ES-I3 (cell line): ENCODE measurements around the gene TMEM116.
"Not testable (repeated sequence)": the region's sequence is repeated elsewhere in the genome, so short reads cannot be mapped to it uniquely, and the experiment has no call there.

Experiments
- H3K36me3 ChIP-seq: 2 replicates; pipeline ENCODE4 v1.6.1; 2013; ENCODE audit warnings: mild to moderate bottlenecking, low read length, control low read depth, moderate library complexity; ENCODE audit not compliant: insufficient read depth
- H3K4me1 ChIP-seq: 2 replicates; pipeline ENCODE4 v1.6.1; 2013; ENCODE audit warnings: mild to moderate bottlenecking, control low read depth, low read length; ENCODE audit not compliant: insufficient read depth
- H3K9ac ChIP-seq: 2 replicates; pipeline ENCODE4 v1.6.1; 2013; ENCODE audit warnings: low read depth, mild to moderate bottlenecking, low read length, moderate library complexity
- H3K9me3 ChIP-seq: 2 replicates; pipeline ENCODE4 v1.6.1; 2013; ENCODE audit warnings: mild to moderate bottlenecking, low read length, moderate library complexity; ENCODE audit not compliant: control insufficient read depth, insufficient read depth

Gene TMEM116

DNA sequence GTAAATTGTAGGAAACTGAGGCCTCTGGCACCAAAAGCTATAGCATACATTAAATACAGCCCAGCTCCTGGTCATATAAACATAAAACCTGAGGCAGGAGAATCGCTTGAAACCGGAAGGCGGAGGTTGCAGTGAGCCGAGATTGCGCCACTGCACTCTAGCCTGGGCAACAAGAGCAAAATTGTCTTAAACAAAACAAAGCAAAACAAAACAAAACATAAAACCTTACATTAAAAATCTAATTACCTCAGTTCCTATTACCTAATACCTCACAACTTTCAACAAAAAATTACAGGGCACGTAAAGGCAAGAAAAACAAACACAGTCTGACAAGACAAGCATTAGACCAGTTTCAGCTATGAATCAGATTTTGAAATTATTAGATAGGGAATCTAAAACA lies 36.7 kb downstream of the TMEM116 start:
- H3K9ac ChIP-seq: no peak overlapping the region
- no peaks in the 10 kb centered on the region for H3K4me1 ChIP-seq
- H3K36me3 ChIP-seq: no peaks in the 10 kb centered on the region; the same call in 1 of the 2 replicates
- H3K9me3 ChIP-seq: no peaks in the 10 kb centered on the region

DNA sequence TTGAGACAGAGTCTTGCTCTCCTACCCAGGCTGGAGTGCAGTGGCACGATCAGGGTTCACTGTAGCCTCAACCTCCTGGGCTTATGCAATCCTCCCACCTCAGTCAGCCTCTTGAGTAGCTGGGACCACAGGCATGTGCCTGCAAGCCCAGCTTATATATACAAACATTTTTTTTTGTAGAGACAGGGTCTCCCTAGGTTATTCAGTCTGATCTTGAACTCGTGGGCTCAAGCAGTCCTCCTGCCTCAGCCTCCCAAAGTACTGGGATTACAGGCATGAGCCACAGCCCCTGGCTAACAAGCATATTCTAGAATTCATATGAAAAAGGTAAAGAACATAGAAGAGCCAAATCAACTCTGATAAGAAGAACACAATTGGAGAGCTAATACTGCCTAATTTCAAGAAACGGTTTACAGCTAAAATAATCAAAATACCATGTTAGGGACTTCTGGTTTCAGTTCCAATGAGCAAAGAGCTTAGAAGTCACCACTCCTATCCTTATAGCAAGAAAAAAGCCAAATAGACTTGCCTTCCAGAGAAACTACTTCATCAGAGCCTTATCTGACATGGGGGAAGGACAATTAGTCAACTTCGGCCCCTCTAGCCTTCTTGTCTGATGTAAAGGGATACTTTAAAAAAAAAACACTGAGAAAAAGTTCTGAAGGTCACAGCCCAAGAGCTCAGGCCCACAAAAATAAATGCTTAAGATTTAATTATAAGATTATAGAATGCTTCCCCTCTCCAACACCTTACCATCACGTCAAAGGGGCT lies 37.6 kb downstream of the TMEM116 start:
- H3K9ac ChIP-seq: no peak overlapping the region
- H3K4me1 ChIP-seq: no peaks in the 10 kb centered on the region
- no peaks in the 10 kb centered on the region for H3K9me3 ChIP-seq
- no peaks in the 10 kb centered on the region; the same call in 1 of the 2 replicates for H3K36me3 ChIP-seq

DNA sequence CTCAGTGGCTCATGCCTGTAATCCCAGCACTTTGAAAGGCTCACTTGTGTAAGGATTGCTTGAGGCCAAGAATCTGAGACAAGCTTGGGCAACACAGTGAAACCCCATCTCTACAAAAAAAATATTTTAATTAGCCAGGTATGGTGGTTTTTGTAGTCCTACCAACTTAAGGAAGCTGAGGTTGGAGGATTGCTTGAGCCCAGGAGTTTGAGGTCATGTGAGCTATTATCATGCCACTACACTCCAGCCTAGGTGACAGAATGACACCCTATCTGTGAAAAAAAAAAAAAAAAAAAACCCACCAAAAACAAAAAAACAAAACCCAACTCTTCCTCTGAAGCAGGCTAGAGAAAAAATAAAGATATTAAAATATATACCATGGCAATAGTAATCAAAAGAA lies 41.2 kb downstream of the TMEM116 start:
- no peaks in the 10 kb centered on the region; the same call in 1 of the 2 replicates for H3K36me3 ChIP-seq
- no peaks in the 10 kb centered on the region for H3K4me1 ChIP-seq
- no peaks in the 10 kb centered on the region for H3K9me3 ChIP-seq

DNA sequence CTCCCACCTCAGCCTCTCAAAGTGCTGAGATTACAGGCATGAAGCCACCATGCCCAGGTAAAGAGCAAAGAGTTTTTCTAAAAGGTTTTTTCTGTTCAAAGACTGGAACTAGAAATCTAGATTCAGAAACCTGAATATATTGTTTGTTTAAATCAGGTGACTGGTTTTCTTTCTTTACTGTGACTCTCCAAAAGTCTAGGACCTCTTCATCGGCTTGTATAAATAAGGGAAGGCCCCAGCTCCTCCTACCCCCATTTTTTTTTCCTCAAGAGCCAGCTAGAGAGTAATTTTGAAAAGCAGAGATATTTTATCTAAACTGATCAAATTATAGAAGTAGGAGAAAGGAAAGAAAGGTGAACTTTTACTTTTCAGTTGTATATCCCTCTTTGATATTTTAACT lies 48.0 kb downstream of the TMEM116 start:
- H3K4me1 ChIP-seq: no peaks in the 10 kb centered on the region
- no peaks in the 10 kb centered on the region for H3K9me3 ChIP-seq
- H3K36me3 ChIP-seq: no peaks in the 10 kb centered on the region
- no peak overlapping the region for H3K9ac ChIP-seq

More for the DNA sequence above, 41.2 kb downstream of the TMEM116 start:
- no peak overlapping the region for H3K9ac ChIP-seq

DNA sequence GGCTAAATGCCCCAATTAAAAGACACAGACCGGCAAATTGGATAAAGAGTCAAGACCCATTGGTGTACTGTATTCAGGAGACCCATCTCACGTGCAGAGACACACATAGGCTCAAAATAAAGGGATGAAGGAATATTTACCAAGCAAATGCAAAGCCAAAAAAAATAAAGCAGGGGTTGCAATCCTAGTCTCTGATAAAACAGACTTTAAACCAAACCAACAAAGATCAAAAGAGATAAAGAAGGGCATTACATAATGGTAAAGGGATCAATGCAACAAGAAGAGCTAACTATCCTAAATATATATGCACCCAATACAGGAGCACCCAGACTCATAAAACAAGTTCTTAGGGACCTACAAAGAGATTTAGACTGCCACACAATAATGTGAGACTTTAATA lies 53.4 kb downstream of the TMEM116 start:
- H3K9ac ChIP-seq, H3K4me1 ChIP-seq, H3K36me3 ChIP-seq, H3K9me3 ChIP-seq: not testable (repeated sequence)

DNA sequence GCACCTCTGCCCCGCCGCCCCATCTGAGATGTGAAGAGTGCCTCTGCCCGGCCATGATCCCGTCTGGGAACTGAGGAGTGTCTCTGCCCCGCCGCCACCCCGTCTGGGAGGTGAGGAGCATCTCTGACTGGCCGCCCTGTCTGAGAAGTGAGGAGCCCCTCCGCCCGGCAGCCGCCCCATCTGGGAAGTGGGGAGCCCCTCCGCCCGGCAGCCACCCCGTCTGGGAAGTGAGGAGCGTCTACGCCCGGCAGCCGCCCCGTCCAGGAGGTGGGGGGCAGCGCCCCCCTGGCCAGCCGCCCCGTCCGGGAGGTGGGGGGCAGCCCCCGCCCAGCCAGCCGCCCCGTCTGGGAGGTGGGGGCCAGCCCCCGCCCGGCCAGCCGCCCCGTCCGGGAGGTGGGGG lies 55.7 kb downstream of the TMEM116 start:
- not testable (repeated sequence) for H3K9me3 ChIP-seq, H3K9ac ChIP-seq, H3K4me1 ChIP-seq, H3K36me3 ChIP-seq

DNA sequence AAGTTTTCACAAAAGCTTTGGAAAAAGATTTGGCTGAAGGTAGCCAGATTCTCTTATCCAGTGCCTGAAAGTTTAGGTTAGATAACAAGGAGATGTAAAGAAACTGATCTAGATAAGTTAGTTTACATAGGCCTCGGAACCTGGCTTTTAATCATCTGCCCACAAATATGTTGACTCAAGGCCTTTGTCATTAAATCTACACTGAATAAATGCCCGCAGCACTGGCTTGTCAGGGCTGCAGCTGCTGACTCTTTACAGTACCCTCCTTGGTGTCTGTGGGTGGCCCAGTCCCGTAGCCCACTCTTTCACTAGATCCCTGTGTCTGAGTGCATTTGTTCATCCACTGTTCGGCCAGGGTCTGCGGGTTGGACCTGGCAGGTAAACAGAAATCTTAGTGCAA lies 58.0 kb downstream of the TMEM116 start:
- peaks cover 6% of the 10 kb centered on the region; the same call in 1 of the 2 replicates for H3K9me3 ChIP-seq
- H3K9ac ChIP-seq: no peak overlapping the region
- H3K4me1 ChIP-seq: no peaks in the 10 kb centered on the region
- peaks cover 4% of the 10 kb centered on the region; the same call in 1 of the 2 replicates for H3K36me3 ChIP-seq

DNA sequence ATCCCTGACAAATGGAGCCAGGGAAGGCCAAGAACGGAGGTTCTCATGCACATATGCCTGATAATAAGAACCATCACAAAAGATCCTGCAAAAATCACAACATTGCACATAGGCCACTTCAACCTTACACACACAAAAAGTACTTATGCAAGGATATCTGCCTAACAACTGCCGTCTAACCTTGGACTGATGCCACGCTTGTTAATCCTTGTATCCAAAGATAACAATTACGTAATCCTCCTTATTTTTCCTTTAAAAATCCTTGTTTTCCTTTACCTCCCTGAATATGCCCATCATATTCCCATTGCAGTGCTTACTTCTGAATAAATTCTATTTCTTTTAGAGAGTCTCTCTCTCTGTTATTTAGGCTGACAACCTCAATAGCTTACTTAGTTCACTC lies 59.5 kb downstream of the TMEM116 start:
- Histone ChIP-seq H3K36me3 (peaks cover 4% of the 10 kb centered on the region; the same call in 1 of the 2 replicates), H3K9ac (no peak overlapping the region), H3K9me3 (peaks cover 6% of the 10 kb centered on the region; the same call in 1 of the 2 replicates), H3K4me1 (no peaks in the 10 kb centered on the region)

DNA sequence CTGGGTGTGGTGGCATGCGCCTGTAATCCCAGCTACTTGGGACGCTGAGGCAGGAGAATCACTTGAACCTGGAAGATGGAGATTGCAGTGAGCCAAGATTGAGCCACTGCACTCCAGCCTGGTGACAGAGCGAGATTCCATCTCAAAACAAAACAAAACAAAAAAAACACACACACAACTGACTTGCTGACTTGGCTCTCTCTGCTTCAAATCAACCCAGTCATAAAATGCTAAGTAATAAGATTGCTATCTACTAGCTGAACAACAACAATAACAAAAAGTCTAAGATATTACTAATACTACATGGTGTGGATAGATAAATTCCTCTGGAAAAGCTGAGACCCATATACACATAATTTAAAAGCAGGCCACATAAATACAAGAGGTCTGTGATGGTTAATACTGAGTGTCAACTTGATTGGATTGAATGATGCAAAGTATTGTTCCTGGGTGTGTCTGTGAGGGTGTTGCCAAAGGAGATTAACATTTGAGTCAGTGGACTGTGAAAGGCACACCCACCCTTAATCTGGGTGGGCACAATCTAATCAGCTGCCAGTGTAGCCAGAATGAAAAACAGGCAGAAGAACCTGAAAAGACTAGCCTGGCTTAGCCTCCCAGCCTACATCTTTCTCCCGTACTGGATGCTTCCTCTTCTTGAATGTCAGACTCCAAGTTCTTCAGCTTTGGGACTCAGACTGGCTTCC lies 60.7 kb downstream of the TMEM116 start:
- not testable (repeated sequence) for H3K4me1 ChIP-seq, H3K9ac ChIP-seq, H3K36me3 ChIP-seq, H3K9me3 ChIP-seq

DNA sequence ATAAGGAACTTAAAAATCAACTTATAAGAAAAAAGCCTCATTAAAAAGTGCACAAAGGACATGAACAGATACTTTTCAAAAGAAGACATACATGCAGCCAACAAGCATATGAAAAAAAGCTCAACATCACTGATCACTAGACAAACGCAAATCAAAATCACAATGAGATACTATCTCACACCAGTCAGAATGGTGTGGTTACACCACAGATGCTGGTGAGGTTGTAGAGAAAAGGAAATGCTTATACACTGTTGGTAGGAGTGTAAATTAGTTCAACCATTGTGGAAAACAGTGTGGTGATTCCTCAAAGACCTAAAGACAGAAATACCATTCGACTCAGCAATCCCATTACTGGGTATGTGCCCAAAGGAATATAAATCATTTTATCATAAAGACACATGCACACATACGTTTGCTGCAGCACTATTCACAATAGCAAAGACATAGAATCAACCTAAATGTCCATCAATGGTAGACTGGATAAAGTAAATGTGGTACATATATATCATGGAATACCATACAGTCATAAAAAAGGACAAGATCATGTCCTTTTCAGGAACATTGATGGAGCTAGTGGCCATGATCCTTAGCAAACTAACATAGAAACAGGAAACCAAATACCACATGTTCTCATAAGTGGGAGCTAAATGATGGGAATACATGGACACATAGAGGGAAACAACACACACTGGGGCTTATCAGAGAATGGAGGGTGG lies 61.8 kb downstream of the TMEM116 start:
- H3K9me3 ChIP-seq, H3K9ac ChIP-seq, H3K36me3 ChIP-seq, H3K4me1 ChIP-seq: not testable (repeated sequence)

DNA sequence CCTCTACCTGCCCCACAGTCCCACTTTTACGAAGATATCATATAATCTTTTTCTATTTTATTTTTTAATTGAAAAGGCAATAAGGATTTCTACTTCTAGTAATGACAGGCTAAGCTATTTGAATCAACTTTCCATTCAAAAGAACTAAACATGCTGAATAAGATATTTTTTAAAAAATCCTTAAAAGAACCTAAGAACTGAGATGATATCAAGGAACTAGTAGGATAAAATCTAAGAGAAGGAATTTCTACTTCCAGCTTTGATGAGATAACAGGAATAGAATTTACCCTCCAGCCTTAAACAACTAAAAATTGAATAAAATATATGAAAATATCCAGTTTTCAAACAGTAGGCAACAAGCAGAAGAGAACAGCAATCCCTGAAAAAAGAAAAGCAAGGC lies 69.0 kb downstream of the TMEM116 start:
- Histone ChIP-seq H3K9ac (no peak overlapping the region), H3K36me3 (no peaks in the 10 kb centered on the region), H3K4me1 (peaks cover 5% of the 10 kb centered on the region; the same call in 1 of the 2 replicates), H3K9me3 (no peaks in the 10 kb centered on the region)

DNA sequence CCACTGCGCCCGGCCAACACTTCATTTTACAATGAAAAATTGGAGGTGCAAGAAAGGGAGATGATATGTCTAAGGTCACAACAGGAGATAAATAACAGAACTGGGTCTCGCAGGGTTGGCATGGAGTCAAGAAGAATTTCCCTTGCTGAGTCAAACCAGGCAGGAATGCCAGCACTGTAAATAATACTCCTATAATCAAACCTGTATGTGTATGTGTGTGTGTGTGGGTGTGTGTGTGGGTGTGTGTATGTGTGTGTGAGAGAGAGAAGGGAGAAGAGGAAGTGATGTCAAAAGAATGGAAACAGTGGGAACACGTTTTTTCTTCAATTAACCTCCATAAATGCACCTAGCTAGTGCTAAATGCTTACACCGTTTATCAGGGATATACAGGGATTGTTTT lies 70.4 kb downstream of the TMEM116 start:
- H3K36me3 ChIP-seq: no peaks in the 10 kb centered on the region
- H3K9me3 ChIP-seq: no peaks in the 10 kb centered on the region
- no peak overlapping the region for H3K9ac ChIP-seq
- H3K4me1 ChIP-seq: no peaks in the 10 kb centered on the region

DNA sequence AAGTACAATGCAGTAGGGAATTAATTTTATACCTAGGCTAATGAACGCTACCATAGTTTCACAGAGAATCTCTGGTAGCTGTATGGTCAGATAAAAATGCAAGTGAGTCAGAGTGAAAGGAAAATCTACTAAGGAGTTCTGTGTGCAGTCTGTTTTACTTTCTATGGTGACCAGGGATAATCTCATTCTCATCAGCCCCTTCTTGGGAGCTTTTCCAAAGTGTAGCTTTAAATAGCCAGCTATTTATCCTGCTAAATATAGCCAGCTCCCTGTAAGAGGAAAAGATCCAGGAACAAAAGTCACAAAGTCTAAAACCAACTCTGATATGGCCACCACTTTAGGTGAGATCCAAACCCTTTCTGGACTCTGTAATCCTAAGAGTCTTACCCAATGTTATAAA lies 75.5 kb downstream of the TMEM116 start:
- Histone ChIP-seq H3K9me3 (no peaks in the 10 kb centered on the region), H3K9ac (no peak overlapping the region), H3K36me3 (no peaks in the 10 kb centered on the region), H3K4me1 (no peaks in the 10 kb centered on the region)

DNA sequence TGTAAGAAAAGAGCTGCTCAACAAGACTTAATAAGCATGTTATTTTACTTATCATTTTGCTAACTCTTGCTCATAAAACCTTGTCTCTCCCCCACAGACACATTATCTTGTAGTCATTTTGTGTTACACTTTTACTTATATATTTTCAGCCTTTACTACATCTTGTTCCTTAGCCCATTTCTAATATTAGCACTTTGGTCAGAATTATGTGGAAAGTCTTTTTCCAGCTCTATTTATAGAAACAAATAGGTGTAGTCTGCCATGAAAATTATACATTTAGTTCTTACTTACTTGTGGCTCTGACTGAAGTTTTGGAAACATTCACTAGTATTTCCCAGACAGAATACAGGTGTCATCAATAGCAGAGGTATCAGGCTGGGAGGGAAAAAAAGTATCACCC lies 76.1 kb downstream of the TMEM116 start:
- Histone ChIP-seq H3K4me1 (no peaks in the 10 kb centered on the region), H3K9me3 (no peaks in the 10 kb centered on the region), H3K9ac (no peak overlapping the region), H3K36me3 (no peaks in the 10 kb centered on the region)
